Gastroesophageal sphincter (tissue), 4 donors: ENCODE measurements around the gene ADGRF5. TPM values are rescaled to one million over a fixed set of nuclear protein-coding genes. Genes with fewer than 3 reads are reported as not detected.

Source experiments
- ATAC-seq: fragments of 150-250 bp; one replicate; pipeline ENCODE4 v1.9.1; 2016; ENCODE audit warnings: mild to moderate bottlenecking, moderate library complexity
- H3K27ac ChIP-seq, 4 donors: fragments of 200-600 bp; sonication (generic) in 3 of 4; 1 replicate in 3 of 4; 2 replicates in 1 of 4; pipeline ENCODE4 v1.5.1; 2016 to 2019
- H3K27me3 ChIP-seq: fragments of 200-600 bp; sonication (generic); one replicate; pipeline ENCODE4 v1.5.1; 2019
- H3K36me3 ChIP-seq, 2 donors: fragments of 200-600 bp; sonication (generic); one replicate each; pipeline ENCODE4 v1.5.1; 2019; ENCODE audit warnings: control low read depth in 1 of 2
- H3K4me1 ChIP-seq, 3 donors: fragments of 200-600 bp; sonication (generic); 1 replicate in 2 of 3; 2 replicates in 1 of 3; pipeline ENCODE4 v1.5.1; 2016 to 2019; ENCODE audit warnings: control low read depth in 2 of 3
- H3K4me3 ChIP-seq, 2 donors: fragments of 200-600 bp; sonication (generic); one replicate each; pipeline ENCODE4 v1.5.1; 2019; ENCODE audit warnings: mild to moderate bottlenecking in 1 of 2, moderate library complexity in 1 of 2
- H3K9me3 ChIP-seq, 3 donors: fragments of 200-600 bp; sonication (generic); one replicate each; pipeline ENCODE4 v1.5.1; 2017 to 2019; ENCODE audit warnings: control low read depth in 2 of 3
- EP300 ChIP-seq: sonication (generic); formaldehyde crosslinking; IDR thresholded peaks from one replicate; pipeline ENCODE4 v1.6.1; 2017; ENCODE audit warnings: antibody characterized with exemption, mild to moderate bottlenecking
- POLR2A ChIP-seq, 2 donors: fragments of 450-650 bp; IDR thresholded peaks; one replicate each; pipeline ENCODE4 v1.6.1; 2017; ENCODE audit warnings: antibody characterized with exemption in 2 of 2, mild to moderate bottlenecking in 2 of 2, moderate library complexity in 1 of 2
- POLR2AphosphoS5 ChIP-seq: sonication (generic); formaldehyde crosslinking; IDR thresholded peaks from one replicate; pipeline ENCODE4 v1.6.1; 2017; ENCODE audit warnings: antibody characterized with exemption
- WGBS, 2 donors: methylation state at CpG; one replicate each; pipeline ENCODE4 v1.1.5; 2018; ENCODE audit warnings: low coverage in 1 of 2; 5-methylcytosine and 5-hydroxymethylcytosine counted together
- total RNA-seq, 4 donors: library from RNA; depleted of rRNA; stranded (reverse); fragments of >200 nt; gene quantifications; one replicate each; pipeline ENCODE4 v1.1.0, GENCODE V29; 2016
- TF ChIP-seq, protein P1 (sequence below), 4 experiments: fragments of 200-600 bp in 2 of 4; fragments of 450-650 bp in 2 of 4; sonication (generic) in 1 of 4; IDR thresholded peaks; one replicate each; pipeline ENCODE4 v1.5.1; 2017 to 2019; ENCODE audit warnings: antibody characterized with exemption in 4 of 4, mild to moderate bottlenecking in 2 of 4, moderate library complexity in 2 of 4

The ADGRF5 gene
- total RNA-seq, 4 donors from 2014 or later = 11.7 to 37.6 (median 26.0) TPM

DNA sequence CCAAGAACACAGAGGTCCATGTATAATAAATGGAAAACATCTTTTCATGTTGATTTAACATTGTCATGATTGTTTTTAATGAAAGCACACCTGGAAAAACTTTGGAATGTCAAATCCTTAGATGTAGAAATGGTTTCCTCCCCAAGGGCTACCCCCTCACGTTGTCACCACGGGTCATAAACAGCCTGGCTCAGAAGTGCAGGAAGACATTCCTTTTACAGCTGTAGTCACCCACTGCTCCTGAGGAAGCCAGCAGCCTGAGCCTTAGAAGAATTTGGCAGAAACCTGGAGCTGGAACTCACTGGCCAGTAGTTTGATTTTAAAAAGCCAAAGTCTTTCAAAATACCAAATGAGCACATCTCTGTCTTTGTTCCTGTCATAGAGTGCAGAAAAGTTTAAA lies 23.7 kb downstream of the ADGRF5 start:
- ATAC-seq = no peak
- no peak for TF ChIP-seq POLR2A (IDR thresholded peaks at IDR 0.05)
- no peak for TF ChIP-seq POLR2AphosphoS5
- TF ChIP-seq, protein P1, sequence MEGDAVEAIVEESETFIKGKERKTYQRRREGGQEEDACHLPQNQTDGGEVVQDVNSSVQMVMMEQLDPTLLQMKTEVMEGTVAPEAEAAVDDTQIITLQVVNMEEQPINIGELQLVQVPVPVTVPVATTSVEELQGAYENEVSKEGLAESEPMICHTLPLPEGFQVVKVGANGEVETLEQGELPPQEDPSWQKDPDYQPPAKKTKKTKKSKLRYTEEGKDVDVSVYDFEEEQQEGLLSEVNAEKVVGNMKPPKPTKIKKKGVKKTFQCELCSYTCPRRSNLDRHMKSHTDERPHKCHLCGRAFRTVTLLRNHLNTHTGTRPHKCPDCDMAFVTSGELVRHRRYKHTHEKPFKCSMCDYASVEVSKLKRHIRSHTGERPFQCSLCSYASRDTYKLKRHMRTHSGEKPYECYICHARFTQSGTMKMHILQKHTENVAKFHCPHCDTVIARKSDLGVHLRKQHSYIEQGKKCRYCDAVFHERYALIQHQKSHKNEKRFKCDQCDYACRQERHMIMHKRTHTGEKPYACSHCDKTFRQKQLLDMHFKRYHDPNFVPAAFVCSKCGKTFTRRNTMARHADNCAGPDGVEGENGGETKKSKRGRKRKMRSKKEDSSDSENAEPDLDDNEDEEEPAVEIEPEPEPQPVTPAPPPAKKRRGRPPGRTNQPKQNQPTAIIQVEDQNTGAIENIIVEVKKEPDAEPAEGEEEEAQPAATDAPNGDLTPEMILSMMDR (IDR thresholded peaks at IDR 0.05) = no peak
- H3K36me3 ChIP-seq = no peaks in the 10 kb centered on the region
- no peaks in the 10 kb centered on the region for H3K27me3 ChIP-seq
- no peaks in the 10 kb centered on the region for H3K9me3 ChIP-seq
- peaks cover 0 to 8% (median 0%) of the 10 kb centered on the region in 3 donors for H3K4me1 ChIP-seq
- H3K4me3 ChIP-seq = no peak overlapping the region
- 29% methylated on average over 1 of the region's 2 CpGs; no CpG with 5 or more reads in 1 of the 2 donors for WGBS, 2 donors
- H3K27ac ChIP-seq = peak overlapping the region in 2 of 4 donors; percentile 15 to 24

GRCh38 chr6:46896871-46897270 lies 24.9 kb downstream of the ADGRF5 start:
- no peak for ATAC-seq
- TF ChIP-seq POLR2AphosphoS5 (no peak), POLR2A (IDR thresholded peaks at IDR 0.05) (no peak), EP300 (no peak)
- TF ChIP-seq, protein P1 (IDR thresholded peaks at IDR 0.05) = no peak
- Histone ChIP-seq H3K4me1 (peaks cover 0 to 8% (median 0%) of the 10 kb centered on the region in 3 donors), H3K27me3 (no peaks in the 10 kb centered on the region), H3K36me3 (no peaks in the 10 kb centered on the region), H3K9me3 (no peaks in the 10 kb centered on the region), H3K27ac (no peak overlapping the region), H3K4me3 (no peak overlapping the region)

DNA sequence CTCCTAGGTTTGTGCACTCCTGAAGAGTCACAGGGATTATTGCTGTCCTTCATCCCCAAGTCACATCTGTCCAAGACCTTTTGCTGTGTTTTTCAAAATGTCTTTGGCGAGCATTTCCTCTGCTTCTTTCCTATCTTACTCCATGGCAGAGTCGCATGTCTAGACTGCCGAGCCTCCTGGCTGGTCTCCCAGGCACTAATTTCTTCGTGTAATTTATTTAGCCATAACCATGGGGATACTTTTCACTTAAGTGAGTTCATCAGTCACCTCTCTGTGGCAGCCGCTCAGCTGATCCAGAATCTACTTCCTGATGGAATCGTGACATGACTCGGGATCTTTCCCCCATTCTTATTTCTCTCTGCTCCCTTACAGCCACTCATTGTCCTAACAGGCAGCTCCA lies 25.8 kb downstream of the ADGRF5 start:
- H3K4me3 ChIP-seq = no peak overlapping the region
- H3K4me1 ChIP-seq = peaks cover 0 to 8% (median 0%) of the 10 kb centered on the region in 3 donors
- no peak for ATAC-seq
- no peaks in the 10 kb centered on the region for H3K9me3 ChIP-seq
- H3K27ac ChIP-seq = no peak overlapping the region
- no peaks in the 10 kb centered on the region for H3K36me3 ChIP-seq
- no peaks in the 10 kb centered on the region for H3K27me3 ChIP-seq
- WGBS, 2 donors = 30 to 77% methylated on average over 7 of the region's 7 CpGs
- TF ChIP-seq POLR2AphosphoS5 = no peak
- no peak for TF ChIP-seq EP300
- TF ChIP-seq, protein P1 (IDR thresholded peaks at IDR 0.05) = no peak
- no peak for TF ChIP-seq POLR2A (IDR thresholded peaks at IDR 0.05)

DNA sequence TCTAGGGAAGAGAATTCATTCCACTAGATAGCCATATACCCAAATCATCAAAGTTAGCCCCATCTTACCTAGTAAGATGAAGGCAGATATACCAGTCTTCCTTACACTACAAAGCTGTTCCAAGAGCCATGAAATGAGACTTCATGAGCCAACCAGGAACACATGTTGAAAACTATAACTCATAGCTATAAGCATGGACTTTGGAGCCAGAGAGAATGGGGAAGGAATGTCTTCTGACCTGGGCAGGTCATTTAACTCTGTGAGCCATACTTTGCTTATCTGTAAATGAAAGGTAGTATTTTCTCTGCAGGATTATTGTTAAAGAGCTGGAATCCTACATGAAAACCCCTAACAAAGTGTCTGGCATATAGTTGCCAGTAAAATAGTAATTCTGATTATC lies 27.3 kb downstream of the ADGRF5 start:
- TF ChIP-seq EP300 = no peak
- TF ChIP-seq, protein P1 (IDR thresholded peaks at IDR 0.05) = no peak
- Histone ChIP-seq H3K4me3 (no peak overlapping the region), H3K36me3 (no peaks in the 10 kb centered on the region), H3K4me1 (peaks cover 0 to 8% (median 0%) of the 10 kb centered on the region in 3 donors), H3K27ac (no peak overlapping the region), H3K27me3 (no peaks in the 10 kb centered on the region), H3K9me3 (no peaks in the 10 kb centered on the region)
- ATAC-seq = no peak

DNA sequence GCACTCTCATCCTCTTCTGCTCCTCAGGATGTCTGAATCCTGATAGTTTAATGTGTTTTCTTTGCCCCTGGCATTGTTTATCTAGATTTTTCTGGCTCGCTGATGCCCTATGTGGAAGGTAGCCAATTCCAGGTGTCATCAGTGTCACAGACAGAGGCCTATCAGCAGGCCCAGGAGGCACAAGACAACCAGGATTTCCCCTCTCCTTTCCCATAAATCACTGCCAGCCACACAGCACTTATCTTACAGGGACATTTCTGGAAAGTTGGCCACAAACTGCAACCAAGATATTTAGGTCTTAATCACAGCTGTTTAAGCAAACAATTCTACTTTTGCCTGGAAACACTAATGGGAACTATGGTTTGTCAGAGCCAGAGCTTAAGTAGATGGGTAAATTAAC lies 28.1 kb downstream of the ADGRF5 start:
- H3K9me3 ChIP-seq = no peaks in the 10 kb centered on the region
- no peak for TF ChIP-seq POLR2A (IDR thresholded peaks at IDR 0.05)
- TF ChIP-seq EP300 = no peak
- TF ChIP-seq POLR2AphosphoS5 = no peak
- TF ChIP-seq, protein P1 (IDR thresholded peaks at IDR 0.05) = no peak
- no peak overlapping the region for H3K4me3 ChIP-seq
- H3K27ac ChIP-seq = no peak overlapping the region
- WGBS, 2 donors = no CpG with 5 or more reads among the region's 1 CpG
- peaks cover 0 to 6% (median 0%) of the 10 kb centered on the region in 3 donors for H3K4me1 ChIP-seq
- H3K36me3 ChIP-seq = no peaks in the 10 kb centered on the region
- ATAC-seq = no peak
- no peaks in the 10 kb centered on the region for H3K27me3 ChIP-seq
